Right lobe of liver (tissue), 4 donors: Measurements from ENCODE around the gene CIC.

Source experiments
- CTCF ChIP-seq, 4 donors: fragments of 200-600 bp in 3 of 4; fragments of 450-650 bp in 1 of 4; IDR thresholded peaks; one replicate each; pipeline versions ENCODE4 v1.5.1 to v1.8.0; 2016 to 2022; ENCODE audit warnings: antibody characterized with exemption in 4 of 4, mild to moderate bottlenecking in 2 of 4
- POLR2A ChIP-seq: fragments of 450-650 bp; IDR thresholded peaks from one replicate; pipeline ENCODE4 v1.6.1; 2017; ENCODE audit warnings: antibody characterized with exemption, mild to moderate bottlenecking
- donor health status: DM: no; HTN: no; CAD: no.
- donor health status: DM: no; HTN: no; CAD: no.
- donor health status: DM: no; HTN: yes; CAD: no.

- TF ChIP-seq CTCF (IDR thresholded peaks at IDR 0.05) (no peak), POLR2A (no peak)
Measured at GRCh38 chr19:42241279-42241678, 27.8 kb upstream of the CIC start.
